Stomach (tissue), 4 donors: ENCODE measurements around the gene SLFNL1.
A peak's percentile ranks its signal among the peaks of the same experiment; 100 is the strongest.

ENCODE experiments used
- CTCF ChIP-seq, 7 experiments: fragments of 450-650 bp in 4 of 7; fragments of 200-600 bp in 3 of 7; sonication (generic) in 3 of 7; IDR thresholded peaks; one replicate each; pipeline ENCODE4 v1.5.1; 2016 to 2019; ENCODE audit warnings: antibody characterized with exemption in 7 of 7, control low read depth in 2 of 7, mild to moderate bottlenecking in 1 of 7
- POLR2AphosphoS5 ChIP-seq, 3 donors: sonication (generic); formaldehyde crosslinking; IDR thresholded peaks; one replicate each; pipeline ENCODE4 v1.6.1; 2016; ENCODE audit warnings: antibody characterized with exemption in 3 of 3

- TF ChIP-seq POLR2AphosphoS5 (IDR thresholded peaks at IDR 0.05) (peak in 1 of 3 donors; percentile 10), CTCF (IDR thresholded peaks at IDR 0.05) (no peak)
These were observed 22.7 kb upstream of the SLFNL1 start for GRCh38 chr1:41044187-41044586.
